Stimulated activated CD8-positive, alpha-beta memory T cell treated with anti-CD3 and anti-CD28 coated beads, Interleukin-2, amount 100 ng/mL, for 48 hours (primary cell): ENCODE data around the gene TAF5L.
"Not testable (repeated sequence)": the region's sequence is repeated elsewhere in the genome, so short reads cannot be mapped to it uniquely, and the experiment has no call there.

Source experiments
- DNase-seq, 2 donors: peaks; one replicate each; pipeline ENCODE4 v3.0.0-alpha.2; 2020; ENCODE audit warnings: low read depth in 2 of 2

TAF5L gene

GRCh38 chr1:229603371-229604005, 22.4 kb downstream of the TAF5L start:
- no peak for DNase-seq

- no peak for DNase-seq
These were observed 25.7 kb downstream of the TAF5L start for GRCh38 chr1:229600229-229600628.

GRCh38 chr1:229599218-229599954, 26.5 kb downstream of the TAF5L start:
- no peak for DNase-seq

DNA sequence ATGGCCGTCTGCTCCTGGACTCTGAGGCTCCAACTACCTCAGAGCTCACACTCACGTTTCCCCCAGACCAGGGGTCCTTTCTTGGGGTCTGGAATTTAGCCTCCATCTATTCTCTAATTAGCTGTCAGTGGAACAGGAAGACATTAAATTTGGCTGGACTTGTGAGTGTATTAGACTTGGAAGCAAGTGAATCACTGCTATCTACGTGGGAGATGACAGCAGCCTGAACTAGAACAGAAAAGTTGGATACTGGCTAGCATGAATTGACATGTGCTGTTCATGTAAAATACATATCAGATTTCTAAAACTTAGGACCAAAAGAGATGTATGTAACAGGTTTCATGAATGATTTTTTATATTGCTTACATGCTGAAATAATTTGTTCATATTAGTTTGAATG, 28.0 kb downstream of the TAF5L start:
- DNase-seq = no peak

DNA sequence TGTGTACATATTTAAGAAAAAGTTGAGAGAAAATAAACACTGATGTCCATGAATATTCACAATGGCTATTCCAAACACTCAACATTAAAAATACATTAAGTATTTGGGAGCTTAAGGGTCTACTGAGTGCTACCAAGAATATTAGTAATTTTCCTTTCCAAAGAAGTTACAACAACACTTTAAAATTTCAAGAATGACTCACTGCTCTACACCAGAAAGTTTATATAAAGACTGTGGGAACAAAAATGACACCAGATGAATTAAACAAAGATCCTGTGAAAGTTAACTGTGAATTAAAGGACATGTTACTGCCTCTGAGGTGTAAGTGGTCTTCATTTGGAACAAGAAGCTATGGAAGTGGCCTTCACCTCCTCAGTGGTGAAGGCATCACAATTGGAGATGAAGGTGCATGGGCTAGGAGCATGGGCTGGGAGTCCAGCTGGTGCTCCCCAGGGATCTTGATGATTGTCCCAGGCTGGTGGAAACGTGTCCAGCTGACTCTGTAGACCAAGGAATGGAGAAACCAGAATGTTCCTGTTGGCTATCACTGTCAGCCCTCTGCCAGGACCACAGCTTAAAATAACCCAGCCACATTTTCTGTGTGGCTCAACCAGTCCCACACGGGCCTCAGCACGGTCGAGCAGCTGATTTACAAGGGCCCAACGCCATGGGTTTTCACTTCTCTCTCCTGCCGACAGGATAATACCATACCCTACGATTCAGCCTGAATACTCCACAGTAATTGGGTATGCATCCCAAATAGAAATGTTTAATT, 28.8 kb downstream of the TAF5L start:
- DNase-seq = no peak

DNA sequence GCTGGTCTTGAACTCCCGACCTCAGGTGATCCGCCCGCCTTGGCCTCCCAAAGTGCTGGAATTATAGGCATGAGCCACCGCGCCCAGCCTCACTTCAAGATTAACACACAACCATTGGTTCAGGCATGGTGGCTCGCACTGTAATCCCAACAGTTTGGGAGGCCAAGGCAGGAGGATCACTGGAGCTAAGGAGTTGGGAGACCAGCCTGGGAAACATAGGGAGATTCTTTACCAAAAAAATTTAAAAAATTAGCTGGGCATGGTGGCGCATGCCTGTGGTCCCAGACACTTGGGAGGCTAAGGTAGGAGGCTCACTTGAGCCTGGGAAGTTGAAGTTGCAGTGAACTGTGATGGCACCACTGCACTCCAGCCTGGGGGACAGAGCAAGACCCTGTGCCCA, 30.0 kb downstream of the TAF5L start:
- DNase-seq = not testable (repeated sequence)

DNA sequence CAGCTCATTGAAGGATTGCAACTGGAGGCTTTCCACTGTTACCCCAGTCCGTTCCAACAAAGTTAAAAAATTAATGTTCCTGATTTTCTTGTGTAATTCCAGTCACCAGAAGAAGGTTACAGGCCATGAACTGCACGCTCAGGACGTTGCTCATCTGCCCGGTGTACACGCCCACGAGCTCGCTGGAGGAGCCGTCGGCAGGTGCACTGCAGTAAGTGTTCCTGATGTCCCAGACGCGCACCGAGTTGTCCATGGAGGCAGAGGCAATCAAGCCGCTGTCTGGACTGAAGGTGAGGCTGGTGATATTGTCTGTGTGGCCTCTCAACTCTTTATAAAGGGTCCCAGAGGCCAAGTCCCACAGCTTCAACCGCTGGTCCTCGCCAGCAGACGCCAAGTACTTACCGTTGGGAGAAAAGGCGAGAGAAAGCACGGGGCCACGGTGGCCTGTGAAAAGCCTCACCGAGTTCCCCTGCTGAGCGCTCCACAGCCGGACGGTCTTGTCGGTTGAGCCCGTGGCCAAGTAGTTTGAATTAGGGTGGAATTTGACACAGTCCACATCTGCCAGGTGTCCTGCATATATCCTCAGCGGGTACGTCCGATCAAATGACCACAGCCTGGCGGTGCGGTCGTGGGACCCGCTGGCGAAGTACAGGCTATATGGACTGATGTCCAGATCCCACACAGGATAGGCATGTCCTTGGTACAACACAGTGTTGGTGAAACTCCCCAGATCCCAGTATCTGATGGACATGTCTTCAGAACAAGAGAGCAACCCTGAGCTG, 31.5 kb downstream of the TAF5L start:
- no peak for DNase-seq

- DNase-seq = no peak
These were observed 32.1 kb downstream of the TAF5L start for GRCh38 chr1:229593800-229594199.

GRCh38 chr1:229590119-229590518, 35.8 kb downstream of the TAF5L start:
- no peak for DNase-seq

- DNase-seq = no peak
These were observed 40.6 kb downstream of the TAF5L start for GRCh38 chr1:229585338-229585737.

GRCh38 chr1:229582715-229583114, 43.2 kb downstream of the TAF5L start:
- DNase-seq = no peak

- no peak for DNase-seq
These were observed 43.8 kb downstream of the TAF5L start for GRCh38 chr1:229582011-229582694.

DNA sequence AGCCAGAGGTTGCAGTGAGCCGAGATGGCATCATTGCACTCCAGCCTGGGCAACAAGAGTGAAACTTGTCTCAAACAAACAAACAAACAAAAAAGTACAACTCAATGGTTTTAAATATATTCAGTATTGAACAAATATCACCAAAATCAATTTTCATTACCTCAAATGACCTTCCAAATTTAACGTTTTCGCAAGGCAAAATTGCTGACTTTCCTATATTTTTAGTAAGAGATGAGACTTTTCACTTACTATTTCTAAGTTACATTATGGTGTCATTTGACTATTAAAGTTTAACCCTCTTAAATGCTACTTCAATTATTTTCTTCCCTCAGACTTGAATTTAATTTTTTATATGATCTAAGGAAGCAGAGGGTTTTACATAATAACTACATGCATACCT, 44.4 kb downstream of the TAF5L start:
- no peak for DNase-seq

- DNase-seq = no peak
These were observed 46.8 kb downstream of the TAF5L start for GRCh38 chr1:229579059-229579673.

DNA sequence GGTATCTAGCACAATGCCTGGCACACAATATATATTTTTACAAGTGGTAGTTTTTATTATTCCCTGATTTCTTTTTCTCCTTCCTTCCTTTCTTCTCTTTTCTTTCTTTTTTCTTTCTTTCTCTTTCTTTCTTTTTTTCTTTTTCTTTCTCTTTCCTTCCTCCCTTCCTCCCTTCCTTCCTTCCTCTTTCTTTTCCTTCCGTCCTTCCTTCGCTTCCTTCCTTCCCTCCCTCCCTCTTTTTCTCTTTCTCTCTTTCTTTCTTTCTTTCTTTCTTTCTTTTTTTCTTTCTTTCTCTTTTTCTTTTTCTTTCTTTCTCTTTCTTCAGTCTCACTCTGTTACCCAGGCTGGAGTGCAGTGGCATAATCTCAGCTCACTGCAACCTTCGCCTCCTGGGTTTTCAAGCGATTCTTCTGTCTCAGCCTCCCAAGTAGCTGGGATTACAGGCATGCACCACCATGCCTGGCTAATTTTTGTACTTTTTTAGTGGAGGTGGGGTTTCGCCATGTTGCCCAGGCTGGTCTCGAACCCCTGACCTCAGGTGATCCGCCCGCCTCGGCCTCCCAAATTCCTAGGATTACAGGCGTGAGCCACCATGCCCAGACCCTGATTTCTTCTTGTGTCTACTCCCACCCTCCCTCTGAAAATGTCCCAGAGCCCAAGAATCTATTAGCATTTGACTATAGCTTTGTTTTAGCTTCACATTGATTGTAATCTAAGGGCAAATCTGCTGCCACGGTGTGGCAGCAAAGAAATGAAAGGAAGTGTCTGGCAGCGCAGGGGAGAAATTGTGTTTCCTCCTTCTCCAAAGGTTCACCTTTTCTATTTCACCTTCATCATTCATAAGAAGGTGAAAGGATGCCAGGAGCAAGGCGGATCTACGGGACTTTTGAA, 47.5 kb downstream of the TAF5L start:
- DNase-seq = no peak

GRCh38 chr1:229574679-229575442, 51.1 kb downstream of the TAF5L start:
- DNase-seq = no peak

DNA sequence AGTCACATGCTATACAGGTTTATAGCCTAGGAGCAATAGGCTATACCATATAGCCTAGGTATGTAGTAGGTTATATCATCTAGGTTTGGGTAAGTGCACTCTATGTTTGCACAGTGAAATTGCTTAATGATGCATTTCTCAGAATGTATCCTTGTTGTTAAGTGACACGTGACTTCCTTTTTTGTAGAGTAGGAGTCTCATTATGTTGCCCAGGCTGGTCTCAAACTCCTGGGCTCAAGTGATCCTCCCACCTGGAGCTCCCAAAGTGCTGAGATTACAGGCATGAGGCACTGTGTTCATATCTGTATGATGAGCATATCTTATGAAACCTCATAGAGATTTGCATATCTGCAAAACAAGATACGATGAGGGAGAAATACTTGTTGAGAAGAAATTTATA, 53.6 kb downstream of the TAF5L start:
- DNase-seq = no peak

- DNase-seq = no peak
These were observed 54.9 kb downstream of the TAF5L start for GRCh38 chr1:229570891-229571516.

DNA sequence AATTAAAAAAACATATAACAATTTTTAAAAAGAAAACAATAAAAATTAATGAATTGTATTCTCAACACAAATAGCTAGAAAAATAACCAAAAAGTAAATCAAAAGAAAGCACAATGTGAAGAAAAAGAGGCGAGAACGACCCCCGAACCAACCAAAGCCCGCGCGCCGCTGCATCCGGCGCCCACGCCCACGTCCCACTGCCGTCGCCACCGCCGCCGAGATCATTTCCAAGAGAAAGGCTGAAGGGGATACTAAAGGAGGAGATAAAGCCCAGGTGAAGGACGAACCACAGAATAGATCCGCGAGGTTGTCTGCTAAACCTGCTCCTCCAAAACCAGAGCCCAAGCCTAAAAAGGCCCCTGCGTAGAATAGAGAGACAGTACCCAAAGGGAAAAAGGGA, 55.6 kb downstream of the TAF5L start:
- no peak for DNase-seq
